Fibroblast of lung (primary cell): Measurements from ENCODE around the gene SGPL1.

Source experiments
- CTCF ChIP-seq, 2 donors: IDR thresholded peaks in 1 of 2; conservative IDR thresholded peaks in 1 of 2; 1 replicate in 1 of 2; 2 replicates in 1 of 2; pipeline ENCODE4 v1.5.1; 2011 to 2012; ENCODE audit warnings: low read length in 2 of 2, control low read depth in 1 of 2, inconsistent platforms in 1 of 2, low read depth in 1 of 2, mild to moderate bottlenecking in 1 of 2
- EZH2 ChIP-seq: IDR thresholded peaks from 2 replicates; pipeline ENCODE4 v1.5.1; 2012; ENCODE audit warnings: low read length, control low read depth, mild to moderate bottlenecking; ENCODE audit errors: missing control alignments

DNA sequence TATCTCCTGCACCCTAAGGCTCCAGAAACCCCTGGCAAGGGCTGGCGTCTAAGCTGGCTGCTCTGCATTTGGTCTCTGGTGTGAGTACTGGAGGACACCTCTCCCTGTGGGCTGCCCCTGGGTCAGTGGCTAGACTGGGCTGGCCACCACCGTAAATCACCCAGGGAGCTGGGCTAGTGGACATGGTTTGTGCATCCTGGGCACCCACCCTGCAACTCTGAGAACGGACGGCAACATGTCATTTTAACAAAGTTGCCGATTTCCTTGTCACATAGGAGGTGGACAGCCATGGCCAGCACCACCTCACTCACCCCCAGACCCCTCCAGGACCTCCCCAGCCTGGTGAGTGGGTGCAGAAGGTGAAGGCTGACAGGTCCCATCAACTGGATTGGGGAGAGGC lies 99.5 kb downstream of the SGPL1 start:
- TF ChIP-seq CTCF (conservative IDR thresholded peaks at IDR 0.05 in 1 of 2, IDR thresholded peaks at IDR 0.05 in 1 of 2; ENCODE audit: low read depth in 1 of 2, low read length in 2 of 2) (no peak), EZH2 (no peak)
